Measurements from ENCODE around the gene ZNF32.

DNA sequence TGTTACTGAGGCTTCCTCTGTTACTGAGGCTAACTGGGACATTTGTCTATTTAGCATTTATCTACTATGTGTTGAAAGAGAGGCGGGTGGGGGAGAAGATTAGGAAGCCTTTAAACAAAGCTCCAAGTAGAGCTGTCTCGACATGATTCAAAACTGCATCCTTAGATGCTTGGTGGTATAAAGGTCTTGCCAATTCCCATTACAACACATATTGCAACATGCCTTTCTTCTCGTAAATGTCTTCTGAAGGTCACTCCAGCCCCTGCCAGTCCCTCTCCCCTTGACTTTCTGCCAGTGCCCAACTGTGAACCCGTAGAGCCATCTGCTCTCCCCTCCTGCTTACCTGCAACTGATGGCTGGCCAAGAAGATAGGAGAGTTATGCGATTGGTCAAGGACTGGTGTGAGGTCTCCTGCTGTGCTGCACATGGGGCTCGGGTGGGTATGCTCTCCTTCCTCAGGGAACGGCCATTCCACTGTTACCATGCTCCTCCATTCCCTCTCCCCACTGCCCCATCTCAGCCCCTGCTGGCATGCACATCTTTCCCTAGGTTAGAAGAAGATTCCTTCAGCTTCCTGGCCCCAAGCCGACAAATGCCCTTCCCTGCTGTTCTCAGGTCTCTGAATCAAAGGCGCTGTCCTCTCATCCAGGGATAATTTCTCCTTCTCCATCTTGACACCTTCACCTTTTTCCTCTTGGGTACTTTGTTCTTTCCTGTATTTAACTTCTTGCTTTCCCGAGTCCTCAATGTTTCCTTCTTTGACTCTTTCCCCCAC, 43.6 kb upstream of the ZNF32 start:
- TF ChIP-seq, protein P1, sequence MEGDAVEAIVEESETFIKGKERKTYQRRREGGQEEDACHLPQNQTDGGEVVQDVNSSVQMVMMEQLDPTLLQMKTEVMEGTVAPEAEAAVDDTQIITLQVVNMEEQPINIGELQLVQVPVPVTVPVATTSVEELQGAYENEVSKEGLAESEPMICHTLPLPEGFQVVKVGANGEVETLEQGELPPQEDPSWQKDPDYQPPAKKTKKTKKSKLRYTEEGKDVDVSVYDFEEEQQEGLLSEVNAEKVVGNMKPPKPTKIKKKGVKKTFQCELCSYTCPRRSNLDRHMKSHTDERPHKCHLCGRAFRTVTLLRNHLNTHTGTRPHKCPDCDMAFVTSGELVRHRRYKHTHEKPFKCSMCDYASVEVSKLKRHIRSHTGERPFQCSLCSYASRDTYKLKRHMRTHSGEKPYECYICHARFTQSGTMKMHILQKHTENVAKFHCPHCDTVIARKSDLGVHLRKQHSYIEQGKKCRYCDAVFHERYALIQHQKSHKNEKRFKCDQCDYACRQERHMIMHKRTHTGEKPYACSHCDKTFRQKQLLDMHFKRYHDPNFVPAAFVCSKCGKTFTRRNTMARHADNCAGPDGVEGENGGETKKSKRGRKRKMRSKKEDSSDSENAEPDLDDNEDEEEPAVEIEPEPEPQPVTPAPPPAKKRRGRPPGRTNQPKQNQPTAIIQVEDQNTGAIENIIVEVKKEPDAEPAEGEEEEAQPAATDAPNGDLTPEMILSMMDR (IDR thresholded peaks at IDR 0.05) = no peak
- no peak for TF ChIP-seq POLR2A (IDR thresholded peaks at IDR 0.05)
